Measurements from ENCODE around the gene WDR62. TPM values are rescaled to one million over a fixed set of nuclear protein-coding genes. Genes with fewer than 3 reads are reported as not detected.
A peak's percentile ranks its signal among the peaks of the same experiment; 100 is the strongest.

WDR62 gene
- total RNA-seq, 2 donors from 2014 or later = 0.26 to 0.33 TPM

DNA sequence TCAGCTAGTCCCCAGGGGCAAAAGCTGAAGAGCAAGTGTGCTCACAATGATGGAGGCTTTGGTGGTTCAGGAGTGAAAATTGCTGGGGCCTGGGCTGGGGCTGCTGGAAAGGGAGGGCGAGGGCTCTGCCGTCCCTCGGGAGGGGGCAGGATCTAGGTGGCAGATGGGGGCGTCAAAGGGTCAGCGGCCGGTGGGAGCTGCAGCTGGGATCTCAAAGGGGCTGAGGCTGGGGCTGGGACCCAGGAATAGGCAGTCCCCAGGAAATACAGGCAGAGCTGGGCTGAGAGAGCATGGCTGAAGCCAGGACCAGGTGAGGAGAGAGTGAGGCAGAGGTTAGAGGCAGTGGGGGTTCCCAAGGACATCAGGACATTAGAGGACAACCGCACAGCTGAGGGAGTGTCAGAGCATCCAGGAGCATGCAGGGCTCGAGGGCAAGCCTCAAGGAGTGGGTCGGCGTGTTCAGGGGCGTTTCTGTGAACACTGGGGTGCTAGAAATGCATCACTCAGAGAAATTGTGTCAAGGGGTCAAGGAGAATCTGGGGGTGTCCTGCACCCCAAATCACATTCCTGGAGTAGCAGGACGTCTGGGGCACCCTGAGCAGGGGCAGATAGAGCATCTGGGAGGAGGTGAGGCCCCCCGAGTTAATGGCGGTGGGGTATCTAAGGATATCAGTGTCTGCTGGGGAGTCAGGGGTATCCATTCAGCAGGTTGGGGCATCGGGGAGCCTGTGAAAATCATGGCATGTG, 44.9 kb upstream of the WDR62 start:
- 38 to 43% methylated on average over 12 to 15 of the region's 15 CpGs for whole genome bisulfite sequencing, 2 donors
- no peak for DNase-seq
- no peak for ATAC-seq
- Histone ChIP-seq H3K9me3 (no peaks in the 10 kb centered on the region), H3K4me3 (peak overlapping the region in 1 of 2 donors; percentile 10), H3K36me3 (replicated peaks in 1 of 2; ENCODE audit: insufficient read depth in 1 of 2, low read depth in 2 of 2) (no peaks in the 10 kb centered on the region), H3K27me3 (no peaks in the 10 kb centered on the region), H3K4me1 (peaks cover 33% of the 10 kb centered on the region), H3K27ac (peak overlapping the region in 3 of 4 donors; percentile 65 to 84 (median 74))
- TF ChIP-seq, protein P1, sequence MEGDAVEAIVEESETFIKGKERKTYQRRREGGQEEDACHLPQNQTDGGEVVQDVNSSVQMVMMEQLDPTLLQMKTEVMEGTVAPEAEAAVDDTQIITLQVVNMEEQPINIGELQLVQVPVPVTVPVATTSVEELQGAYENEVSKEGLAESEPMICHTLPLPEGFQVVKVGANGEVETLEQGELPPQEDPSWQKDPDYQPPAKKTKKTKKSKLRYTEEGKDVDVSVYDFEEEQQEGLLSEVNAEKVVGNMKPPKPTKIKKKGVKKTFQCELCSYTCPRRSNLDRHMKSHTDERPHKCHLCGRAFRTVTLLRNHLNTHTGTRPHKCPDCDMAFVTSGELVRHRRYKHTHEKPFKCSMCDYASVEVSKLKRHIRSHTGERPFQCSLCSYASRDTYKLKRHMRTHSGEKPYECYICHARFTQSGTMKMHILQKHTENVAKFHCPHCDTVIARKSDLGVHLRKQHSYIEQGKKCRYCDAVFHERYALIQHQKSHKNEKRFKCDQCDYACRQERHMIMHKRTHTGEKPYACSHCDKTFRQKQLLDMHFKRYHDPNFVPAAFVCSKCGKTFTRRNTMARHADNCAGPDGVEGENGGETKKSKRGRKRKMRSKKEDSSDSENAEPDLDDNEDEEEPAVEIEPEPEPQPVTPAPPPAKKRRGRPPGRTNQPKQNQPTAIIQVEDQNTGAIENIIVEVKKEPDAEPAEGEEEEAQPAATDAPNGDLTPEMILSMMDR (IDR thresholded peaks at IDR 0.05) = no peak
- no peak for TF ChIP-seq POLR2A (IDR thresholded peaks at IDR 0.05)
- intact Hi-C loops (cut with DNase I) = no loop called here

DNA sequence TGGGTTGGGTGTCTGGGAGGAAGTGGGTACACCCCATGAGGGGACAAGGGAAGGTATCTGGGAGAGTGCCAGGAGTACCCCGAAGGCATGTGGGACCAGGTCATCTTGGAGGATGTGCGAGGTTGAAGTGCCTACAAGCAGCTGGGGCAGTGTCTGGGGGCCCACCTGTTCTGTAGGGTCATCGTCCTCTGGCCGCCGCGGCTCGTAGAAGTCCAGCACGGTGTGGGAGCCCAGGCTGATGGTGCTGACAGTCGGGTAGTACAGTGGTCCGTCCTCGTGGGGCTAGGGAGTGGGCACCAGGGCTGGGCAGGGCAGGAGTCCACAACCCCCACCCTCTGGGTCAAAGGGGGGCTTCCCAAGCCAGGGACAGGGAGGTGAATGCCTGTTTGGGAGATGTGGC, 44.3 kb upstream of the WDR62 start:
- no peak for TF ChIP-seq POLR2A (IDR thresholded peaks at IDR 0.05)
- TF ChIP-seq, protein P1 (IDR thresholded peaks at IDR 0.05) = no peak
- no peaks in the 10 kb centered on the region for H3K36me3 ChIP-seq (replicated peaks in 1 of 2; ENCODE audit: insufficient read depth in 1 of 2, low read depth in 2 of 2)
- intact Hi-C loops (cut with DNase I) = no loop called here
- no peak overlapping the region for H3K4me3 ChIP-seq
- no peaks in the 10 kb centered on the region for H3K27me3 ChIP-seq
- H3K4me1 ChIP-seq = peaks cover 33% of the 10 kb centered on the region
- H3K9me3 ChIP-seq = no peaks in the 10 kb centered on the region
- ATAC-seq = no peak
- no peak for DNase-seq
- H3K27ac ChIP-seq = no peak overlapping the region
- 83 to 92% methylated on average over 2 to 11 of the region's 11 CpGs for WGBS, 2 donors

DNA sequence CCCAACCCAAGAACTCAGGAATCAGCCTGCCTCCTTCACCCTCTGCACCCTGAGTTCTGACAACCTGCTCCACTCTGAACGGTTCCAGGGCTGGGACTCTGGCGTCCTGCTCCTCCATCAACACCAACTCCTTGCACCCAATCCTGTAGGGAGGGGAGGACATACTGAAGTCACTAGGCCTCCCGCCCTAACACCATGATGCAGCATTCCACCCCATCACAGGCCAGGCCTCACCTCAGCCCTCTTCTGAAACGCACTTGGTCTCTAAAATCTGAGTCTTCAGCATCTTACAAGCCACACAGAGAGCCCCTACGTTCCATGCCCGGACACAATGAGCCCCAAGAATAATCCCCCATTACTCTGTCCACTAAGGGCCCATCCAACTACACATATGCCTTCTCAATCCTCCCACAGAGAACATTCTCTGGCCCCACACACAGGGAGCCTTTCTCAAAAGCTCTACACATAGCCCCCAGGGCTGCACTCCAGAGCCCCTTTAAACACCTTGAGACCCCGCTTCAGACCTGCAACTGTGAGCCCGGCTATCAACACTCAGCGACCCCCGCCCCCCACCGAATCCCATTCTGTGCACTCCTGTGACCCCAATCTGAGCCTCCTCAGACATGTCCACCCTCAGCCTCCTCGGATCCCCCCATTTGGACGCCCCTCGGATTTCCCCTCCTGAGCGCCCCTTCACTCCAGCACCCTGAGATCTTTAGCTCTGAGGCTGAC, 41.3 kb upstream of the WDR62 start:
- H3K4me1 ChIP-seq = peaks cover 25% of the 10 kb centered on the region
- intact Hi-C loops (cut with DNase I) = no loop called here
- H3K27me3 ChIP-seq = no peaks in the 10 kb centered on the region
- 26 to 28% methylated on average over 12 to 15 of the region's 15 CpGs for WGBS, 2 donors
- no peak for ATAC-seq
- H3K27ac ChIP-seq = peak overlapping the region; percentile 49 to 70 (median 56)
- H3K4me3 ChIP-seq = peak overlapping the region; percentile 9 to 16
- H3K9me3 ChIP-seq = no peaks in the 10 kb centered on the region
- TF ChIP-seq, protein P1 (IDR thresholded peaks at IDR 0.05) = no peak
- no peak for TF ChIP-seq POLR2A (IDR thresholded peaks at IDR 0.05)
- H3K36me3 ChIP-seq (replicated peaks in 1 of 2; ENCODE audit: insufficient read depth in 1 of 2, low read depth in 2 of 2) = no peaks in the 10 kb centered on the region
- DNase-seq = no peak

DNA sequence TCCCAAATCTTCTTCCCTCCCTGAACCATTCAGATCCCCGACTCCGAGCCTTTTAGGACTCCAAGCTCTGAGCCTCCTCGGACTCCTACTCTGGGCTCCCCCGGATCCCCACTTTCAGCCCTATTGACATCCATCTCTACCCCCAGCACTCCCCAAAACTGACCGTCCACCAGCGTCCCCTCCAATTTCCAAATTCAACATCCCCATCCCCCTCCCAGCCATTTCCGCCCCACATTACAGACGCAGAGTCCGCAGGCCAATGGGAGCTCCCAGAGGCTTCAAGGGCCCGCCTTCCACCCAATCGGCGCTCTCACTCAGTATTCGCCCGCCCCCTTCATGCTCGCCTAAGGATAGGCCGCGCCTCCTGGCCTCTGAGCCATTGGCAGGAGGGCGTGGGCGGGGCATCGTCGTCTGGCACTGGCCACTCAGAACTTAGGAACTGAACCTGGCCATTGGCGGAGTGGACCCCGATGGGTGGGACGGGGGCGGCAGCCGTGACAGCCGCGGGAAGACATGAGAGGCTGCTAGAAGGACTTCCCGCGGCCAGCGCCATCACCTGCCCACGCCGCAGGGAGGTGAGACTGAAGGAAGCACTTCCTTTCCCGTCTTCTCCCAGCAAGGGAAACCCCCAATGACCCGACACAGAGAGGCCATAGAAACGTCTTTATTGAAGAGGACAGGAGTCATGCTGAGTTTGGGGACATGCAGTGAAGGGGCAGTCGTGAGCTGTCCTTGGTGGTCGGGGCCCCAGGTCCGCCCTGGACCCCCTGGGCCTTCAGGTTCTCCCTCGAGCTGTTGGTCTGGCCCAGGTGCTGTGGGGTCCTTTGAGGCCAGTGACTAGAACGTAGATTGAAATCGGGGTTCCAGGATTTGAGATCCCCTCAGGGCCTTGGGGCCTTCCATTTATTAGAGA, 40.4 kb upstream of the WDR62 start, which contains the start of gene ALKBH6:
ALKBH6 (minus strand) TSS at position 202 of the 913 bp plus-strand sequence. CDS start 816 bp downstream, outside the sequence.
- H3K36me3 ChIP-seq (replicated peaks in 1 of 2; ENCODE audit: insufficient read depth in 1 of 2, low read depth in 2 of 2) = no peaks in the 10 kb centered on the region
- peak within 1 kb of the TSS; percentile 9 to 16 for H3K4me3 ChIP-seq
- peaks cover 17% of the 10 kb centered on the region for H3K4me1 ChIP-seq
- ATAC-seq = peak; percentile 98
- WGBS, 2 donors = 4 to 6% methylated on average over 19 to 42 of the region's 42 CpGs
- peak; percentile 100 for DNase-seq
- H3K27ac ChIP-seq = peak within 1 kb of the TSS; percentile 49 to 70 (median 56)
- TF ChIP-seq POLR2A (IDR thresholded peaks at IDR 0.05) = peak in 2 of 3 donors; percentile 65
- TF ChIP-seq, protein P1 (IDR thresholded peaks at IDR 0.05) = peak in 1 of 7 experiments; percentile 6
- no peaks in the 10 kb centered on the region for H3K27me3 ChIP-seq
- intact Hi-C loops (cut with DNase I) = no loop called here
- H3K9me3 ChIP-seq = no peaks in the 10 kb centered on the region
